GM19372 (cell line): ENCODE results near the gene F12.
A peak's percentile ranks its signal among the peaks of the same experiment; 100 is the strongest.

Source experiments
- ATAC-seq: cut with Tn5 transposase; IDR thresholded peaks from one replicate; pipeline ENCODE4 v1.9.1; 2021; ENCODE audit warnings: mild to moderate bottlenecking, low read depth, moderate library complexity; ENCODE audit not compliant: unreplicated experiment

F12 gene

DNA sequence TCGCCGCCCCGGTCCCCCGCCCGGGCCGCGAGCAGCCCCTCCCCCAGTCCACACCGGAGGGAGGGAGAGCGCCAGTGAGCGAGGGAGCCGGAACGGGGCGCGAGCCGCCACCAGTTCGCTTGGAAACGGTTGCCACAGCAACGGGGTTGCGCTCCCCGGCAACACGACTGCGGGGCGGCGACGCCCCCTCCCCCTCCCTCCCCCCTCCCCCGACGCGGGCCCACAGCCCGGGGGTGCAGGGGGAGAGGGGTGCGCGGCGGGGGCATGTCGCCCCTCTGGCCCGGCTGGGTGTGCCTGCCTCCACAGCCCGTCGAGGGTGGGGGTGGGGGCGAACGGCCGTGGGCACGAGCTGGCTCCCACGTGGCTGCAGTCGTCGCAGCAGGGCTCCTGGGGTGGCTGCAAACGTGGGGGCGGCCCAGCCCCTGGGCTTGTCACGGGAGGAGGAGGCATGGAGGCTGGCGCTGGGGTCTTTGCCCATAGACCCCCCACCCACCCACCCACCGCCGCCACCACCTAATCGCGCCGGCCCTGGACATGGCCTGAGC is 37.8 kb upstream of the F12 start:
- peak; percentile 42 for ATAC-seq

DNA sequence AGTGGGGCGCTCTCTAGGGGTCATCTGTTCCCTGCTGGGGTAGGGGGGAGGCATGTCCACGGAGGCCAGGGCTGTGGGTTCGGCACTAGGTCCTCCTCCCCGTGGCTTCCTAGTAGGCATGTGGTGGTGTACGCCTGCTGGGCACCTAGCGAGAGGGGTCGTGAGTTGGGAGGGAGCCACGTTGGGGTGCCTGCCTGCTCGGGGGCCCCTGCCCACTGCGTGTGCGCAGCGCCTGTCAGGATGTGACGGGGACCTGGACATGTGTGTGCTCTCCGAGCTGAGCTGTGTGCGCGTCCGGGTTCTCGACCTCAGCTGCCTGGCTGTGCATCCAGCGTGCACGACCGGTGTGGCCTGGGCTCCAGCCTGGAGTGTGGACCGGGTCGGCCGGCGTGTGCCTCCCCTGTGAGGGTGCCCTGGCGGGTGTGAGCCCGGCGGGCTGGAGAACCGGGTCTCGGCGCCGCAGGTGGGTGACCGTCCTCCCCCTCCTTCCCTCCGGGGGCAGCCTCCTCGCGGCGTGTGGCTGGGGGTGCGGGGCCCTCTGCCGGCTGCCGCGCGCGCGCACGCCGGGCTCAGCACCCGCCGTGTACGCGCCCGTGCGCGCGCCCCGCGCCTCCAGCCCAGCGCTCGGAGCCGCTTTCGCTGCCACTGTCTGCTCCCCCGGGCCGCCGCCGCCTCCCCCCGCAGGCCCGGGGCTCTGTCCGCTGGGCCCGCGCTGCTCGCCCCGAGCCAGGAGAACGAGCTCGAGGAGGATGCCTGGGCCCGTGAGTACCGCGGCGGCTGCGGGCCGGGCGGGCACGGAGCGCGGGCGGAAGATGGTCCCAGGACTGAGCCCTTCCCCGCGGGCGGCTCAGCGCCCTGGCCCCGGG is 37.1 kb upstream of the F12 start, which contains the start of gene PRR7:
PRR7 (plus strand) TSS at position 615 of the 866 bp plus-strand sequence. CDS start 8,254 bp downstream, outside the sequence.
- peak; percentile 54 for ATAC-seq

DNA sequence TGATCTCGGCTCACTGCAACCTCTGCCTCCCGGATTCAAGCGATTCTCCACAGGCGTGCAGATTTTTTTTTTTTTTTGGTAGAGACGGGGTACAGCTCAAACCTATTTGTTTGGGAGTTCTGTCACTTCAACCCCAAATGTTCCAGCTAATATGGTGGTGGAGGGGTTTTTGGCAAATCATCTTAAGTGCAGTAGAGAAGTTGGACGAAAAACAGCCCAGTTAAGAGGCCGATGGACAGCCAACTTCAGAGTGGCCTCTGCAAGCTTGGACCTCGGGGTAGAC is 36.5 kb upstream of the F12 start:
- ATAC-seq, result no peak

DNA sequence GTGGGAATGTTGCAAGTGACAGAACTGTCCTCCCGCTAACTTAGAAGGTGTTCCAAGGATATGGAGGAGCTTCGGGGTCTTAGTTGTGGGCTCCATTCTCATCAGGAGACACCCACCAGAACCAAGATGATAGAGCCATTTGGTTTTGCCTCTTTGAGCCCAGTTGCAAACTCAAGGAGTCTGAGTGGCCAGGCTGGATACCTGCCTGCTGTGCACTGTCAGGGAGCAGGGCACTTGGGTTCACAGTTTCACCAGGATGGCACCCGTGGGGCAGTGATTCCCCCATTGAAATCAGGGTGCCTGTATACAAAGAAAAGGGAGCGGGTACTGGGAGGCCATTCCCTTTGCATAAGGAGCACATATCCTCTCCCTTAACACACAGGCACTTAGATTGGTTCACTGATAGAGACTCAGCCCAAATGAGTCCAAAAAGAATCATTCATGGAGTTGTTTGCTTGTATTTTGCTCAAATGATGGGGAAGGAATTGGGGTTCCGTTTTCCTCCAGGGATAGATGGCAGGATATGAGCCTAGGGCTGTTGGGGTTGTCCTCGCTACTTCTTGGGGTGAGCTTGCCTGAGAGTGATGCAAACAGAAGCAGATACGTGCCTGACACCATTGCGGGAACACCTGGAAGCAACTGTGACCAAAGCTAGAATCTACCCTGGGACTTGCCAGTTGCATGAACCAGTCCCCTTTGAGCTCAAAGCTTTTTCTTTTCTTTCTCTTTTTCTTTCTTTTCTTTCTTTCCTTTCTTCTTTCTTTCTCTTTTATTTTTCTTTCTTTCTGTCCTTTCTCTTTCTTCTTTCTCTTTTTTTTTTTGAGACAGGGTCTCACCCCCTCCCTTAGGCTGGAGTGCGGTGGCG is 35.9 kb upstream of the F12 start:
- ATAC-seq, result no peak

DNA sequence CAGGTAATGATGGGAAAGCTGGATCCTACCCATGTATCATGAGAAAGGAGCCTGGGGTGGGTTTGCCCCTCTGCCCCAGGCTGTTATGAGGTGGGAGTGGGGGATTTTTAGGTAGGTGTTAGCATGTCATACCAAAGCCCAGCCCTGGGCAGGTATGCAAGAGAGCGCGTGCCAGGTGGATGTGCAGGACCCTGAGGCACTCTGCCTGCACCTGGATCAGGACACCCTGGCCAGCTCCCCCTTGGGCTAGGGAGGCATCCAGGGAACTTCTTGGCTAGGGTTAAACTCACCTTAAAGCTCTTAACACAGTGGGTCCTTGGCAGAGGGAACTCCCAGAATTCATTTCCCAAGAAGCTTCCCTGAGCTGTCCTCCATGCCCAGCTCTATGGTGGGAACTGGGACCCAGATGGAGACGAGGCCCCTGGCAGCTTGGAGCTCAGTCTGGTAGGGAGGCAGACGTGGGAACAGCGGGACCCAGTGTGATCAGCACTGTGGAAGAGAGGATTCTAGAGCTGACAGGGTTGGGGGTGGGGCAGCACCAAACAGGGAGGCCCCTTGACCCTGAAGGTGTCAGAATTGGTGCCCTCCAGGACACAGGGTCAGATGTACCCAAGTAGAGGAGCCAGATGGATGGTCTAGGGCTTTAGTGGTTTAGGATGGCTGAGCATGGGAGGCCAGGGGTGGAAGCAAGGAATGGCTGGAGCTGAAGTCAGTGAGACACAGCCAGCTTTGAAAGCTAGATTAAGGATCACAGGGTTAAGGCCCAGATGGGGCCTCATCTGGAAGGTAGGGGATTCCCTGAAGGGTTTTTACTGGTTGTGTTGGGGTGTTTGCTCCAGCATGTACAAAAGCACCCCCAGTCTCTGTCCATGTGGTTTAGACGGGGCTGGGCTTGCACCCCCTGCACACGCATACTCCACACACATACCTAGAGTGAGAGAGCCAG is 35.0 kb upstream of the F12 start:
- no peak for ATAC-seq

DNA sequence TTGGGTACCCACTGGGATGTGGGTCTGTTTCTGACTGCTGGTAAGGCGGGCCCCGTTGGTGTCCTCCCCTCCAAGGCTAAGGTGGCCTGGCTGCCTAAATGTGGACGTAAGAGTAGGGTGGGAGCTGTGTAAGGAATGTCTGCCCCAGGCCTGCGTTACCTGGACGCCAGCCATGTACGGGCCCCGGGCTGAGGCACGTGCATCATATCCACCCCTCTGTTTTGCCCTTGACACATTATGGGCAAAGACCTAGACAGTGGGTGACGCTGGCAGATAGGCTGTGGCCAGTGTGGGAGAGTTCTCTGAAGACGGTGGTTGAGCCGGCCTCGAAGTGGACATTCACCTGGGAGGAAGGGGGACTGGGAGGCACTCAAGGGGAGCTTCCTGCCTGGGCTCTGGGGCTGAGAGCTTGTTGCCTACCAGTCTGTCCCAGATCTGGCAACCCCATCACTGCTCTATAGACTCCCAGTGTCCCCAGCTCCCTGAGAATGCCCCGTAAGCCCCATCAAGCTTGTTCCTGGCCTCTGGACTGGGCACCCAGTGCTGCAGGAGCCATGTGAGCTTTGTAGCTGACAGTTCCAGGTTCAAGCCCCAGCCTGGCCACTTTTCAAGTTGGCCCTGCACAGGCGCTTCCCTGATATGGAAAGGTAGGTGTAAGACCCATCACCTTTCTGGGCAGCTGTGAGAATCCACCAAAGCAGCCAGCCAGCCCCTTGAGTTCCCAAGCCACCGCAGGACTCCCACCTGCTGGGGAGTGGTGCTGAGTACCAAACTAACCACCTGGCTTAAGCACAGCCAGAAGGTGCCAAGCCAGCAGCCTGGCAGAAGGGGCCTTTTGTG is 34.0 kb upstream of the F12 start:
- no peak for ATAC-seq

DNA sequence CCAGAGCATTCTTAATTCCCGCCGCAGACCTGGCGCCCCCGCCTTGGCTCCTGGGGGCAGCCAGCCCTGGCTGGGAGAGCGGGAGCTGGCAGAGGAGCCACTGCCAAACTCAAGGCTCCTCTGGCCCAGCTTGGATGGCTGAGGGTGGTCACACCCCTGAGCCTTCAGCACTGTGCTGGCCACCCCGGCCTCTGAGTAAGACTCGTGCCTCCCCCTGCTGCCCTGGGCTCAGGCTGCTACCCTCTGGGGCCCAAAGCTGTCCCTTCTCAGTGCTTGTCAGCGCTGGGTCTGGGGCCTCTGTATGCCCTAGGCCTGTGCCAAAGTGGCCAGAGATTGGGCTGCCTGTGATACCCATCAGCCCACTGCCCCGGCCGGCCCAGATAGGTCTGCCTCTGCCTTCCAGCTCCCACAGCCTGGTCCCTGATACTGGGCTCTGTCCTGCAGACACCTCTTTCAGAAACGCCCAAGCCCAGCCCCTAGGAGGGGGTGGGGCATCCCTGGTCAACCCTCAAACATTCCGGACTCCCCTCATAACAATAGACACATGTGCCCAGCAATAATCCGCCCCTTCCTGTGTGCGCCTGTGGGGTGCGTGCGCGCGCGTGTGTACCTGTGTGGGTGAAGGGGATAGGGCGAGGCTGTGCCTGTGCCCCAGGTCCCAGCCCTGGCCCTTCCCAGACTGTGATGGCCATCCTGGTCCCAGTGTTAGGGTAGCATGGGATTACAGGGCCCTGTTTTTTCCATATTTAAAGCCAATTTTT is 32.9 kb upstream of the F12 start:
- ATAC-seq, result no peak

GRCh38 chr5:177440990-177441780 is 31.8 kb upstream of the F12 start:
- ATAC-seq, result no peak

GRCh38 chr5:177440211-177440989 is 31.0 kb upstream of the F12 start:
- ATAC-seq, result no peak

DNA sequence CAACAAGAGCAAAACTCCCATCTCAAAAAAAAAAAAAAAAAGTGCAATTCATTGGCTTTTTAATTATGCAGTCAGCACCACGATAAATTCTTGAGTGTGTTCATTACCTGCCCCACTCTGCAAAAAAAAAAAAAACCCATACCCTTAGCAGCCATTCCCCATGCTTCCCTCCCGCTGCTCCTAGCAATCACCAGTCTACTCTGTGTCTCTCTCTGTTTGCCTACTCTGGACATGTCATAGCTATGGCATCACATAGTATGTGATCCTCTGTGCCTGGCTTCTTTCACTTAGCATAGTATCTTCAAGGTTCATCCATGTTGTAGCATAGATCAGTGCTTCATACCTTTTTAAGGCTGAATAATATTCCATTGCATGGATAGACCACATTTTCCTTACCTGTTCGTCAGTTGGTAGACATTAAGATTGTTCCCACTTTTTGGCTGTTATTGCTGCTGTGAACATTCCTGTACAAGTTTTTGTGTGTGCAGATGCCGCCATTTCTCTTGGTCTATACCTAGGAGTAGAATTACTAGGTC is 30.2 kb upstream of the F12 start:
- ATAC-seq, result no peak

DNA sequence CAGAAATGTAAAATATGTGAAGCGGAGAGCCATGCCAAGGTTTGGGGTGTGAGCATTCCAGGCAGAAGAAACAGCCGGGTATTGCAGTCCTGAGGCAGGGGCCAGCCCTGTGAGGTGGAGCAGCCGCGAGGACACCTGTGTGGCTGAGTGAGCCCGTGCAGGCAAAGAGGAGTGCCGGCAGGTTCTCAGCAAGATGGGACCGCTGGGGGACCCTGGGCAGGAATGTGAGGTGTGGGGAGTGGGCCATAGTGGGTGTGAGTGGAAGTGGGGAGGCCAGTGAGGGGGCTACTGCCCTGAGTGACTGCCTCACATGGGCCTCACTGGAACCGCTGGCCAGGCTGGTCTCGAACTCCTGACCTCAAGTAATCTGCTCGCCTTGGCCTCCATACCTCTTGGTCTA is 29.1 kb upstream of the F12 start:
- ATAC-seq, result no peak

- no peak for ATAC-seq
Measured at GRCh38 chr5:177437623-177438022, 28.3 kb upstream of the F12 start.

DNA sequence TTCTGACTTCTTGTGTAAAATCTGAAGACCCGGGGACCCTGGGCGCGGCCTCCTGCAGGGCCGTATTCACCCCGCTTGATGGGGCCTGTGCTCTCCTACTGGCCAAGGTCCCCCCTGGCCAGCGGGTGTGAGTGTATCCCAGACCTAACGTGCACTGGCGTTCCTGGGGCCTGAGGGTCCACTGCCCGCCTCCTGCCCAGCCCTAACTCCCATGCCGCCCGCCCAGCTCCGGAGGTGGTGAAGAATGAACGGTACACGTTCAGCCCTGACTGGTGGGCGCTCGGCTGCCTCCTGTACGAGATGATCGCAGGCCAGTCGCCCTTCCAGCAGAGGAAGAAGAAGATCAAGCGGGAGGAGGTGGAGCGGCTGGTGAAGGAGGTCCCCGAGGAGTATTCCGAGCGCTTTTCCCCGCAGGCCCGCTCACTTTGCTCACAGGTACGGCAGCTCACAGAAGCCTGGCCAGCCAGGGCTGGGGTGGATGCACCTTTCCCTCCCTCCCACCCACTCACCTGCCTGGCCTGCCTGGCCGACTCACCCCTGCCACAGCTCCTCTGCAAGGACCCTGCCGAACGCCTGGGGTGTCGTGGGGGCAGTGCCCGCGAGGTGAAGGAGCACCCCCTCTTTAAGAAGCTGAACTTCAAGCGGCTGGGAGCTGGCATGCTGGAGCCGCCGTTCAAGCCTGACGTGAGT is 26.6 kb upstream of the F12 start:
- ATAC-seq, result no peak

DNA sequence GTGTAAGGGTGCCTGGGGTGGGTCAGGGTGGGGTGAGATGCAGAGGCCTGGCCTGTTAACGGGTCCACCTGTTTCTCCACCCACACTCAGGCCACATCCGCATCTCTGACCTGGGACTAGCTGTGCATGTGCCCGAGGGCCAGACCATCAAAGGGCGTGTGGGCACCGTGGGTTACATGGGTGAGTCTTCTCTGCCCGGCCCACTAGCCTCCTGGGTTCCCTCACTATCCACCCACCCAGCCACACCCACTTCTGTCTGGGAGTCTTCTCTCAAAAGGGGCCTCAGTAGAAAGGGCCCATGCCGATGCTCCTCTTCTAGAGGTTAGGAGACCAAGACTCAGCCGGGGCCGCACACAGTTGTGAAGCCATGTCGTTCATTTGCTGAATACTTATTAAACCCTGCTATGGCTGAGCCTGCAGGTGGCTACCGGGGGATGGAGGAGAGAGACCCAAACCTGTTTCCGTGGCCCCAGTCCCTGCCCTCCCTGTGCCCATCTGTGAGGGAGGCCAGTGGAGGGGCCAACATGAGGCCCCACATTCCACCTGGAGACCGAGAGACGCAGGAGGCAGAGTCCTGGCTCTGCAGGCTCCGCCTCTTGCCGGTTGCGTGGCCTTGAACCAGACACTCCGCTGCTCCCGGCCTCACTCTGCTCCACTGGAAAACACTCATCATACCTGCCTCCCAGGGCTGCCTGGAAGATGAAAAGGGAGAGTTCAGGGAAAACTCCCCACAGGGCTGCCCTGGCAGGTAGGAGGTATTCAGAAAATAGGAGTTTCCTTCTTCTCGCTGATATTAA is 25.8 kb upstream of the F12 start:
- ATAC-seq, result no peak

- ATAC-seq, result no peak
Measured at GRCh38 chr5:177434437-177434836, 25.1 kb upstream of the F12 start.
